HuH-7 (cell line): ENCODE data around the gene UGGT2.
"Not testable (repeated sequence)": the region's sequence is repeated elsewhere in the genome, so short reads cannot be mapped to it uniquely, and the experiment has no call there.

ENCODE experiments used
- DNase-seq: peaks from one replicate; pipeline ENCODE4 v3.0.0; 2011; ENCODE audit warnings: low spot score

Gene UGGT2

DNA sequence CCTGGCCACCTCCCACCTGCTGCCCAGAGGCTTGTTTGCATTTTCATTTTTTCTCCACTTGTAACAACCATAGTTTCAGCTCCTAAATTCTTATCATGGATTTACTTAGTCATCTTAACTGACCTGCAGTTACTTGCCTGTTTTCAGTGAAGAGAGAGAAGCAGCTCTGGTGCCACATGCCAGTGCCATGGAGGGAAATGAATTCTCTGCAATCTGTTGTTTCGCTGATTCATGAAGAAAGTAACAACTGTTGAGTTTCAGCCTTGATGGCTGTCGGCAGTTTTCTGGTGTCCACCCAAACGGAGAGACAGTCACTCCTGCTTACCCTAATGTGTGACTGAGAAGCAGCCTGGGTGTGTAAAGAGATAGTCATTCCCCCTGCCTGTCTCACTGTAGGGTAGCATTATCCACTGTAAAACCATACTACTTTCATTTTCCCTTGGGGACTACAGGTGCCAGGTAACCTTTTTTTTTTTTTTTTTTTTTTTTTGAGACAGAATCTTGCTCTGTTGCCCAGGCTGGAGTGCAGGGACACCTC lies 260.1 kb downstream of the UGGT2 start:
- no peak for DNase-seq

DNA sequence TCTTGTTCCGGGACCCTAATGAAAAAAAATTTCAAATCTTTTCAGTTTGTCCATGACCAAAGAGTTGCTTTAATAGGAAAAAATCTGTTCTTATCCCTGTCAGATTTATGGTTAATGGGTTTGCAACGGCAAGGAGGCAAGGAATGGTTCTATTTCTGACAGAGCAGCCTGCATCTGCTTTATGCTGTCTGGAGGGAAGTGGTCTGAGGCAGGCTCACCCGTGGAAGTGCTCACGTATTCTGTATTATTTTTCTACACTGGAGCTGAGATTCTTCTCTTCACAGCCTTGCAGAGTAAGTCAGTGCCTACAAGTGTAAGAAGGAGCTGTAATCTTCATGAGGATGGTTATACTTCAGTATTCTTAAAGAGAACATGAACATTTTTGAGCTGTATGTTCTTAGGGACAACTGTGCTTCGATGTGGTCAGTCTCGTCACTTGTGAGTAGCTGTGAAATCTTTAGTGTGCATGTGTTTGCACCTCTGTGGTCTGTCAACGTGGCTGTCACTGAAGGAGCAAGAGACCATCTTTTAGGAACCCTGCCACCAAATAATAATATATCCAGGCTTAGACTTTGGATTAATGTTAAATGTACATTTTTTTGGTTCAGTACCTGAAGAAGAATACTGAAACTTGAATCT lies 262.0 kb downstream of the UGGT2 start:
- no peak for DNase-seq

DNA sequence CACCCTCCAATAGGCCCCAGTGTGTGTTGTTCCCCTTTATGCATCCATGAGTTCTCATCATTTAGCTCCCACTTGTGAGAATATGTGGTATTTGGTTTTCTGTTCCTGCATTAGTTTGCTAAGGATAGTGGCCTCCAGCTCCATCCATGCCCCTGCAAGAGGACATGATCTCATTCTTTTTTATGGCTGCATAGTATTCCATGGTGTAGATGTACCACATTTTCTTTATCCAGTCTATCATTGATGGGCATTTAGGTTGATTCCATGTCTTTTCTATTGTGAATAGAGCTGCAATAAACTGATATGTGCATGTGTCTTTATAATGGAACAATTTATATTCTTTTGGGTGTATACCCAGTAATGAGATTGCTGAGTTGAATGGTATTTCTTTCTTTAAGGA lies 263.9 kb downstream of the UGGT2 start:
- DNase-seq = not testable (repeated sequence)

DNA sequence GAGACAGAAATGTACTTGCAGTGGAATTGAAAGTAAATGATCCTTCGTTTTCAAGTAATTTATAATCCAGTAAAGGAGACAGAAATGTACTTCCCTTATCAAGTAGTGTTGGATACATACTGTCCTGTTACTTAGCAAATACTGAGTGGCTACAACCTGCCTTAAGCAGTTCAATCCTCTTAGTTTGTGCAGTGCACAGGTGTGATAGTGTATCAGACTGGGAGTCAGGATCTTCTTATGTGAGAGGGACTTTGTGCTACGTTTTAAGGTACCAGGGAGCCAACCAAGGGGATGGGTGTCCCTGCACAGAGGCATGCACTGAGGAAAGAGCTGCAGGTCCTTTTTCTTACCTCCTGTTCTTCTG lies 265.1 kb downstream of the UGGT2 start:
- DNase-seq = no peak

DNA sequence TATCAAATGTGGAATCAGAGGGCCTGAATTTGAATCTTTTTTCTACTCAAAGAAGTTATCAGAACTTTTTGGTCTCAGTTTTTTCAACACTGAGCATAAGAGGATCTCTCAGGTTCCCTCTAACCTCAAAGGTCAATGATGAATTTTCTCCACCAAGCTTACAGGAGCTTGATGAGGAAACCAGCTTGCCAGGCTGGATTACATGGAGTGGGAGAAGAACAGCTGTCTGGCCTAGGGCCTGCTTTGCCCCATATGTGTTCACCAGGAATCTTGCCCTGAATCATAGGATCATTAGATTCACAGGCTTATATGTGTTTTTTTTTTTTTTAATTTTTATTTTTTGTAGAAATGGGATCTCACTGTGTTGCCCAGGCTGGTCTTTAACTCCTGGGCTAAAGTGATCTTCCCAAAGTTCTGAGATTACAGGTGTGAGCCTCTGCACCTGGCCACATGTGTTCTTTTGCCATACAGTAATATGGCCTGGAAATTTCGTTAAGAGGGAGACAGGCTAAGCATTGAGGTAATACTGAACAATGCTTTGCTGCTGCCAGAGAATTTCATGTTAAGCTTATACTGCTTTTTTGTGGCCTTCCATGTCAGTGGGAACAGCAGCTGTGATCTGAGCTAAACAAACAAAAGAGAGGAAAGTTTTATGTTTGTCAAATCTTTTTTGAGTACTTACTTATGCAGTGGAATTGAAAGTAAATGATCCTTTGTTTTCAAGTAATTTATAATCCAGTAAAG lies 265.7 kb downstream of the UGGT2 start:
- no peak for DNase-seq

DNA sequence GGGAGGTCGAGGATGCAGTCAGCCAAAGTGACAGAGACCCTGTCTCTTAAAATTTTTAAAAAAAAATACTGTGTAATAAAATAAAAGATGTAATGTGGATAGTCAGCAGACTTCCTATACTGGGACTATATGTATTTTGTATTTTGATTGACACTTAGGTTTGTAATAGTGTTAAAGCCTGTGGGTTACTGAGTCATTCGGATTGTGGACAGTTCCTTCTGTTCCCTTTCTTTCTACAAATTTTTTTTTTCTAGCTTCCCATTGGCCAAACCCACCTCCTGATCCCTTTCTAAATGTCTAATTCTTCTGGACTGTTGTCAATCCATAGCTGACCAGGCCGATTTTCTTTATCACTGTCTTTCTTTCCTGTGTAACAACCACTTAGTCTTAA lies 268.3 kb downstream of the UGGT2 start:
- no peak for DNase-seq

DNA sequence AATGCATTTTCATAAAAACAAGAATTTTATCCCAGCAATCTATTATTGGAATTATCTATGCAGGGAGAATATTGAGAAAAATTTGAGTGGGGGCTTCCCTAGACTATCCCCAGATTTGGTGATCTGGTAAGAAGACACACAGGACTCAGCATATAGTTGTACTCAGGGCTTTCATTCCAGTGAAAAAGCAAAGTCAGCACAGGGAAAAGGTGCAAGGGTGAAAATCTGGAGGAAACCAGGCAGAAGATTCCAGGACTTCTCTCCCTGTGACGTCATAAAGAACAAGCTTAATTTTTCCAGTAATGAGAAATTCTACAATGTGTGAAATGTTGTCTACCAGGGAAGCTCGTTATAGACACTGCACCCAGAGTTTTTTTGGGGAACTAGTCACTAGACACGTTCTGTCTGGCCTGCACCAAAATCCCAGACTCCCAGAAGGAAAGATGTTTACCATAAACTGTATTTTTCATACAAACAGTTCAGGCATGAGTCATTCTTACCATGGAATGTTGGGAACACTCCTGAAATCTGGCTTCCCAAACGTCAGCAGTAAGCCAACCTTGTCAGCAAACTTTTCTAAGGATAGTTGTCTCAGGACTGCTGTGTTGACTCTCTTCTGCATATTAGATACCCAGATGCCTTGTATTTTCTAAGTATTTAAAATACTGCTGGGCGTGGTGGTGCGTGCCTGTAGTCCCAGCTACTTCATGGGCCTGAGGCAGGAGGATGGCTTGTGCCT lies 268.9 kb downstream of the UGGT2 start:
- no peak for DNase-seq

DNA sequence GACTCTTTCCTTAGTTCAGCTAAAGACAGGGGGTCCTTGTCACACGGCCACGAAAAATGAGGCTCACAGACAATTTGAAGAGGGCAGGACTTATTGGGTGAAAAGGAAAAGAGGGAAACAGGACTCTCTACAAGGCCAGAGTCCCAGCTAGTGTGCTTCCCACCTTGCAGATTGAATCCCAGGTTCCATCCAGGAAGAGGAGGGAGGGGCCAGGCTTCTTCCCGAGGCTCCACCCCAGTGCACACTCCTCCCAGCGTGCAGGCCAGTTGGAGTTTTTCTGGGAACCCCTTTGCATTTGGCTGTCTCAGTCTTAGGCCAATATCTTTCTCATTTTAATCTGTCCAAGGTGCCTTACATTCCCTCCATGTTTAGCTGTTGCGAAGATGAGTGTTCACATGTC lies 269.5 kb downstream of the UGGT2 start:
- DNase-seq = no peak

DNA sequence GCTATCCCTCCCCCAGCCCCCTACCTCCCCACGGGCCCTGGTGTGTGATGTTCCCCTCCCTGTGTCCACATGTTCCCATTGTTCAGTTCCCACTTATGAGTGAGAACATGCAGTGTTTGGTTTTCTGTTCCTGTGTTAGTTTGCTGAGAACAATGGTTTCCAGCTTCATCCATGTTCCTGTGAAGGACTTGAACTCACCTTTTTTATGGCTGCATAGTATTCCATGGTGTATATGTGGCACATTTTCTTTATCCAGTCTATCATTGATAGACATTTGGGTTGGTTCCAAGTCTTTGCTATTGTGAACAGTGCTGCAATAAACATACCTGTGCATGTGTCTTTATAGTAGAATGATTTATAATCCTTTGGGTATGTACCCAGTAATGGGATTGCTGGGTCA lies 271.3 kb downstream of the UGGT2 start:
- not testable (repeated sequence) for DNase-seq

DNA sequence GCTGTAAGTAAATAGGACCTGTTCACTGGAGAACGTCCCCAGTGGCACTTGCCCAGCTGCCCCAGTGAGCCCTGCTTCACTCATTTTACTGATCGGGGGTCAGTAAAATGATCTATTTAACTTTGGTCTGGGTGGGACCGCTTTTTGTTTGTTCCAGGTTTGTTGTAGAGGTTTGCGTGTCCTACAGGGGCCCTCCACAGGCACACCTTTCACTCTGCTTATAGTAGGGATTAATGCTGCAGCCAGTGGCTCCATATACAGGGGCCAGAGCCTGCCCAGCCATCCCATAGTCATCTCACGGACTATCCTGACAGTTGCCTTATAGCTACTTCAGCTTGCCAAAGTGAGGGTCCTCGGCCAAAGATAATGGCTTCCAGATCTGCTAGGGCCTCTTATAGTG lies 272.2 kb downstream of the UGGT2 start:
- no peak for DNase-seq

DNA sequence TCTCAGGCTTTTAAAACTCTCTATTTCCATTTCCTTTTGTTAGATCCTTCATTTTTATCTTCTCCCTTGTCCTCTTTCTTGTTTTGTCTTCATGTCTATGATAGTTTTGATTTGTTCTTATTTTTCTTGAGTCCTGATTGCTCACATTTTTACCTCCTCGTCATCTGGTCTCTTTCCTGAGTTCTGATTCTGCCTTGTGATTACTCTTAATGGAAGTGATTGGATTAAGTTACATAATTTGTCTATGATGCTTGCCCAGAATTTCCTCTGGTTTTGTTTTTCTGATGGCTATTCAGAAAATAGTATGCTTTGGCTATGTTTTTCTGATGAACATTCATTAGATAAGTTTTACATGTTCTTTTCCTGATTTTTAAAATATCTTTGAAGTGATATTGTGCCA lies 273.7 kb downstream of the UGGT2 start:
- DNase-seq = no peak

DNA sequence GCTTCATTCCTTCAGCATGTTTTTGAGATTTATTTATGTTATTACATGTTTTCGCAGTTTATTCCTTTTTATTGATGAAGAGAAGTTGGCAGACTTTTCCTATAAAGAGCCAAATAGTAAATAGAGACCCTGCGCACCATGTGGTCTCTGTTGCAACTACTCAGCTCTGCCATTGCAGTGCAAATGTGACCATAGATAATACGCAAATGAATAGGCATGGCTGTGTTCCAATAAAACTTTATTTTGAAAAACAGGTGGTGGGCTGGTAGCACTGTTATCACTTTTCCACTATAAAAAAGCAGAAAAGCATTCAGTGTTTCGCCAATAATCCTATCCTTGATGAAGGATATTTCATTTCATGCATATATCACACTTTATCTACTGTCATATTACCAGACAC lies 281.3 kb downstream of the UGGT2 start:
- DNase-seq = no peak

DNA sequence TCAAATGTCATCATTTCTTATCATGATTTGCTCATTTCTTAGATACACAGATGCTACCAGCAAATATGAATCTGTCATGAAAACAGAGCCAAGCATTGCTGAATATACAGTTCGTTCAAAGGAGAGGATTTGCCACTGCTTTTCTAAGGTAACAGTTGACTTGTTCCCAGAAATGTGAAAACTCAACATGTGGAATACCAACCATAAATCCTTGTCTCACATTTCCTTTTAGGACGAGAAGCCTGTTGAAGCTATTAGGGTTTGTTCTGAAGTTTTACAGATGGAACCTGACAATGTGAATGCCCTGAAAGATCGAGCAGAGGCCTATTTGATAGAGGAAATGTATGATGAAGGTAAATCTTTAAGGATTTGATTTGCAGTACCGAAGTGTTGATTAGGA lies 289.6 kb downstream of the UGGT2 start:
- DNase-seq = no peak

DNA sequence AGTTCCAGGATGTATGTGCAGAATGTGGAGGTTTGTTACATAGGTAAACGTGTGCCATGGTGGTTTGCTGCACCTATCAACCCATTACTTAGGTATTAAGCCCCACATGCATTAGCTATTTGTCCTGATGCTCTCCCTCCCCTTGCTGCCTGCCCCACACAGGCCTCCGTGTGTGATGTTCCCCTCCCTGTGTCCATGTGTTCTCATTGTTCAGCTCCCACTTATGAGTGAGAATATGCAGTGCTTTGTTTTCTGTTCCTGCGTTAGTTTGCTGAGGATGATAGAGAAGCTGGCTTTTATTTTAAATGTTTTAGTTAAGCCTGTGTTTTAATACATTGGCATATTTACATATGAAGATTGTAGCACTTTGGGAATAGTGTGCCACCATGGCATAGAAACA lies 290.6 kb downstream of the UGGT2 start:
- DNase-seq = not testable (repeated sequence)

DNA sequence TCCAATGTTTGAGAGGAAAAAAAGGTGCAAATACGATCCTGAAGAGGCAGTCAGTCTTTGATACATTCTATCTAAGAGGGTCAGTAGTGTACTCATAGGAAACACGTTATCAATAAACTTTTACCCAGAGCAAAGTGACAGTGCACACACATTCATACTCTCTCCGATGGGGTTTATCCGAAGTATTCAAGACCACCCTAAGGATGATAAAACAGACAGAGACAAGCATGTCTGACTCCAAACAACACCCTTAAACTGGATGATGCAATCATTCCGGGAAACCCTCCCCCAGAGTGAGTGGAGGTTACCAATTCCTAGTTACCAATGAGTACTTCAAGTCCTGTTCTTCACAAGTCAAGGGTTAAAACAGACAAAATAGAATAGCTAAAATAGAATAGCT lies 297.1 kb downstream of the UGGT2 start:
- no peak for DNase-seq

DNA sequence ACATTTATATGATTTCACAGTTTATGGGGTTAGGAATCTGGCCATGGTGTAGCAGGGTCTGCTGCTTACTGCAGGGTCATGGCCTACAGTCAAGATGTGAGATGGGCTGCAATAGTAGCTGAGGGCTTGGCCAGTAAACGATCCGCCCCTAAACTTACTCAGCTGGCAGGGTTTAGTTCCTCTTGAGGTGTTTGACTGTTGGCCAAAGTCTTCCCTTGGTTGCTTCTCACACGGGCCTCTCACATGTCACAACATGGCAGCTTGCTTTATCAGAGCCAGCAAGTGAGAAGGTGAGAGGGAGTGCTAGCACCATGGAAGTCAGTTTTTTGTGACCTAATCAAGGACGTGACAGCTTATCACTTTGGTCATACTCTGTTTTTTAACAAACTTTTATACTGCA lies 299.1 kb downstream of the UGGT2 start:
- DNase-seq = no peak

DNA sequence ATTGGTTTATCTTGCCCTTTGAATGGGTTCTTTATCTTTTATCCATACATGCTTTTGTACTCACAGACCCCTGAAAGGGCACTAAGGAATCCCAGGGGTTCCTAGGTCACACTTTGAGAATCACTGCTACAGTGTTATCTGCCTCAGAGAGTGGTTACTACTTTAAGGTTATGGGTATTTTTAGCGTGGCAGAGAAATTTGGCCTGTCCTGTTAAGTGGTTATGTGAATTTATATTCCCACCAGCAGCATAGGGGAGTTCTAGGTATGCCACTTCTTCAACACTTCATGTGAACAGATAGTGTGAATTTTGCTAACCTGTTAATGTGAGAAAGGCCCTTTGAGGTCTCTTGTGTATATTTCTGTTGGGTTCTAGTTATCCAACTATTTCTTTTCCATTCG lies 300.5 kb downstream of the UGGT2 start:
- DNase-seq = no peak
